ENCODE results near the gene SLC6A1. TPM values are rescaled to one million over a fixed set of nuclear protein-coding genes. Genes with fewer than 3 reads are reported as not detected.

Gene SLC6A1
- total RNA-seq, 1 donor from 2014 or later: 0.52 TPM

- no peaks in the 10 kb centered on the region for H3K4me1 ChIP-seq
- TF ChIP-seq EZH2phosphoT487 (IDR thresholded peaks at IDR 0.05) (no peak), EZH2 (IDR thresholded peaks at IDR 0.05) (no peak), CTCF (IDR thresholded peaks at IDR 0.05) (no peak)
- peaks cover 4% of the 10 kb centered on the region for H3K27me3 ChIP-seq
- no peak overlapping the region for H3K4me2 ChIP-seq
- H3K4me1 Mint-ChIP-seq: no peaks in the 10 kb centered on the region
- H3K27ac Mint-ChIP-seq: no peak overlapping the region
- no peaks in the 10 kb centered on the region for H3K36me3 Mint-ChIP-seq
- H3K27ac ChIP-seq: no peak overlapping the region
- H3K79me2 ChIP-seq (ENCODE audit: low read depth): no peaks in the 10 kb centered on the region
- no peaks in the 10 kb centered on the region for H3K9me3 Mint-ChIP-seq
- H3K4me3 Mint-ChIP-seq: no peak overlapping the region
- no peaks in the 10 kb centered on the region for H4K20me1 ChIP-seq (ENCODE audit: low read depth)
- no peaks in the 10 kb centered on the region for H3K9me3 ChIP-seq (ENCODE audit: low read depth)
- no peaks in the 10 kb centered on the region for H3K36me3 ChIP-seq
- H3K9ac ChIP-seq: no peak overlapping the region
- no peaks in the 10 kb centered on the region for H3F3A ChIP-seq (ENCODE audit: low read depth)
- no peak overlapping the region for H2AFZ ChIP-seq (replicated peaks)
- H3K27me3 Mint-ChIP-seq (ENCODE audit: insufficient read depth, low read depth): peaks cover 10% of the 10 kb centered on the region
- no peak overlapping the region for H3K4me3 ChIP-seq
- no peak for DNase-seq (ENCODE audit: low spot score)
These were observed 61.5 kb downstream of the SLC6A1 start for GRCh38 chr3:11053926-11054503.

GRCh38 chr3:11054739-11055438 lies 62.3 kb downstream of the SLC6A1 start:
- Mint-ChIP-seq H3K27ac (no peak overlapping the region), H3K36me3 (no peaks in the 10 kb centered on the region), H3K27me3 (ENCODE audit: insufficient read depth, low read depth) (peaks cover 10% of the 10 kb centered on the region), H3K4me1 (no peaks in the 10 kb centered on the region), H3K4me3 (no peak overlapping the region), H3K9me3 (no peaks in the 10 kb centered on the region)
- H3K27me3 ChIP-seq: peaks cover 9% of the 10 kb centered on the region
- H2AFZ ChIP-seq (replicated peaks): no peak overlapping the region
- no peak overlapping the region for H3K27ac ChIP-seq
- no peaks in the 10 kb centered on the region for H3K9me3 ChIP-seq (ENCODE audit: low read depth)
- no peak overlapping the region for H3K4me2 ChIP-seq
- no peaks in the 10 kb centered on the region for H3F3A ChIP-seq (ENCODE audit: low read depth)
- TF ChIP-seq EZH2 (IDR thresholded peaks at IDR 0.05) (no peak), EZH2phosphoT487 (IDR thresholded peaks at IDR 0.05) (no peak), CTCF (IDR thresholded peaks at IDR 0.05) (no peak)
- no peaks in the 10 kb centered on the region for H4K20me1 ChIP-seq (ENCODE audit: low read depth)
- DNase-seq (ENCODE audit: low spot score): no peak
- H3K36me3 ChIP-seq: no peaks in the 10 kb centered on the region
- no peak overlapping the region for H3K9ac ChIP-seq
- H3K4me1 ChIP-seq: no peaks in the 10 kb centered on the region
- H3K79me2 ChIP-seq (ENCODE audit: low read depth): no peaks in the 10 kb centered on the region
- no peak overlapping the region for H3K4me3 ChIP-seq

- Mint-ChIP-seq H3K4me1 (no peaks in the 10 kb centered on the region), H3K4me3 (no peak overlapping the region), H3K27ac (no peak overlapping the region), H3K9me3 (no peaks in the 10 kb centered on the region), H3K36me3 (no peaks in the 10 kb centered on the region), H3K27me3 (ENCODE audit: insufficient read depth, low read depth) (peaks cover 10% of the 10 kb centered on the region)
- Histone ChIP-seq H3K4me2 (no peak overlapping the region), H3K9ac (no peak overlapping the region), H2AFZ (replicated peaks) (no peak overlapping the region), H3F3A (ENCODE audit: low read depth) (no peaks in the 10 kb centered on the region), H3K4me1 (no peaks in the 10 kb centered on the region), H3K79me2 (ENCODE audit: low read depth) (no peaks in the 10 kb centered on the region), H3K27me3 (peaks cover 15% of the 10 kb centered on the region), H4K20me1 (ENCODE audit: low read depth) (no peaks in the 10 kb centered on the region), H3K9me3 (ENCODE audit: low read depth) (no peaks in the 10 kb centered on the region), H3K27ac (no peak overlapping the region), H3K4me3 (no peak overlapping the region), H3K36me3 (no peaks in the 10 kb centered on the region)
- no peak for TF ChIP-seq CTCF (IDR thresholded peaks at IDR 0.05)
- TF ChIP-seq EZH2phosphoT487 (IDR thresholded peaks at IDR 0.05): no peak
- TF ChIP-seq EZH2 (IDR thresholded peaks at IDR 0.05): no peak
- no peak for DNase-seq (ENCODE audit: low spot score)
These were observed 62.9 kb downstream of the SLC6A1 start for GRCh38 chr3:11055496-11055895.
